Activated T-cell treated with anti-CD3 and anti-CD28 coated beads, Interleukin-2, amount 50 U/mL, for 1 hour (primary cell): ENCODE data around the gene KCNQ2.
"Not testable (repeated sequence)": the region's sequence is repeated elsewhere in the genome, so short reads cannot be mapped to it uniquely, and the experiment has no call there.

Experiments used
- DNase-seq: peaks from one replicate; pipeline ENCODE4 v3.0.0-alpha.2; 2020

The KCNQ2 gene

DNA sequence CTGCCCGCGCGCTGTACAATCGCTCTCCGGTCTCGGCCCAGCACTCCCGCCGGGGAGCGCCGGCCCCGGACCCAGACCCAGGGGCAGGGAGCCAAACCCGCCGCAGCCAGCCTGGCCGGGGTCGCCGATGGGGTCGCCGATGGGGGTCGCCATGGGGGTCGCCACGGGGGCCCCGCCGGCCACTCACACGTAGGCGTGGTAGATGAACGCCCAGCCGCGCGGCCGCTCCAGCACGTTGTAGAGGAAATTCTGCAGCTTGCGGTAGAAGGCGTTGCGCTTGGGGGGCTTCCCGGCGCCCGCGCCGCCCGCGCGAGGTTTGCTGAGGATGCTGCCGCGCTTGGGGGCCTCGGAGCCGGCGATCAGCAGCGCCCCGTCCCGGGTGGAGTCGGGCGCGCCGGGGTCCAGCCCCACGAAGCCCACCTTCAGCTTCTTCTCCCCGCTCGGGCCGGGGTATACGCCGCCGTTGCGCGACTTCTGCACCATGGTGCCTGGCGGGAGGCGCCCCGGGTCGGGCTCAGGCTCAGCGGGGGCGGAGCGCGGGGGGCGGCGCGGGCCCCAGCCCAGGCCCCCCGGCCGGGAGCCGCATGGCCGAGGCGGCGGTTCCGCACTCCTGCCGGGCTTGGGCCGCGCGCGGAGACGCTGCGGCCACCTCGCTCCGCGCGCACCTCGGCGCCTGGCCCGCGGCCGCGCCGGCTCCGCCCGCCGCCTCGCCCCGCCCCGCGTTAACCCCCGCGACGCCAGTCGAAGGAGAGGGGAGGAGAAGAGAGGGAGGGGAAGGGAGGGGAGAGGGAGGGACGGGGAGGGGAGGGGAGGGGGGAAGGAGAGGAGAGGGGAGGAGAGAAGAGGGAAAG is at the start of gene KCNQ2:
KCNQ2 (minus strand) TSS at position 675 of the 851 bp plus-strand sequence; CDS start at position 483, 192 bp downstream.
- no peak for DNase-seq

DNA sequence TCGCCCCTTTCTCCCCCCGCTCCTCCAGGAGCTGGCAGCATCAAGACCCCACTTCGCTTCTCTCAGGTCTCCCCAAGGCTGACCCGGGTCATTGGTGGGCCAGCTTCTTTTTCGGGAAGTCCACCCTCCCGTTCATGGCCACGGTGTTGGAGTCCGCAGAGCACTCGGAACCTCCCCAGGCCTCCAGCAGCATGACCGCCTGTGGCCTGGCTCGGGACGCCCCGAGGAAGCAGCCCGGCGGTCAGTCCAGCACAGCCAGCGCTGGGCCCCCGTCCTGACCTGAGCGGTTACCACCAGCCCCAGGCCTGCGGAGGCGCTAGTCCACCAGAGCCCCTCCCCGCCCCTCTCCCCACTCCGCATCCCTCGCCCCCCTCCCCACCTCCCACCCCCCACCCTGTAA is 49.1 kb upstream of the KCNQ2 start:
- no peak for DNase-seq

DNA sequence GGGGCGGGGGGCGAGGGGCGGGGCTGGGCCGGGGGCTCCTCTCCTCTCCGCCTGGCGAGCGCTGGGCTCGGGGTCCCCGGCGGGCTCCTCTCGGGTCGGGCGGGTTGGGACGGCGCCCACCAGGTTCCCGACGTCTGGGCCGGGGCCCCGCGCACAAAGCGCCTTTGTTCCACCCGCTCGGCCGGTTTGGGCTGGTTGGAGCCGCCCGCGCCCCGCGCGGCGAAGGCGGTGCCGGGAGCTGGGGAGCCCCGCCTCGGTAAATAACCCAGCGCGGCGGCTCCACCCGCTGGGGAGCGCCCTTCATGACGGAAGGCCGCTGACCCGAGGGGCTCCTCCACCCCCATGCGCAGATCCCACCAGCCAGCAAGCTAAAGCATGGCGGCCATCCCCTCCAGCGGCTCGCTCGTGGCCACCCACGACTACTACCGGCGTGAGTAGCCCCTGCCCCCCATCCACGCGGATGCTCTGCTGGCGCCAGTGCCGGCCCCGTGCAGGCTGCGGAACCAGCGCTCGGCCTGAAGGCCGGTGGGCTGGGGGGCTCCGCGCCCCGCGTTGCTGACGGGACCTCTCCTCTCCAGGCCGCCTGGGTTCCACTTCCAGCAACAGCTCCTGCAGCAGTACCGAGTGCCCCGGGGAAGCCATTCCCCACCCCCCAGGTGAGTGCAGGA is 48.6 kb upstream of the KCNQ2 start:
- DNase-seq: peak; percentile 75

DNA sequence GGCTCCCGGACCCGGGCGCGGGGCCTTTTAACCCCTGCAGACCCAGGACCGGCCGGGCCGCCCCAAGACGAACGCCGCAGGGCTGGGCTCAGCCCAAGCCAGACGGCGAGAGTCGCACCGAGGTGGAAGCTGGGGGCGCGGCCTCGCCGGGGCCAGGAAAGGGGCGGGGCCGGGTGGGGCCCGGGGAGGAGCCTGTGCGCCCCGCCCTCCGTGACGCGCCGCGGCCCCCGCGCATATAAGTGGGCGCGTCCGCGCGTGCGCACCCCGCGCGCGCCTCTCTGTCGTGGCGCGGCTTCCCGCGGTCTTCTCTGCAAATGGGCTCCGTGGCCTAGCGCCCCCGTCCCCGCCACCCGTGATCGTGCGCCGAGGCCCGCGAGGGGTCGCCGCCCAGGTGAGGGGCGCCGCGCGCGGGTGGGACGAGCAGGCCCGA is 48.1 kb upstream of the KCNQ2 start, which contains the start of gene PPDPF:
PPDPF (plus strand) TSS at position 262 of the 430 bp plus-strand sequence. CDS start 544 bp downstream, outside the sequence.
- peak; percentile 91 for DNase-seq

DNA sequence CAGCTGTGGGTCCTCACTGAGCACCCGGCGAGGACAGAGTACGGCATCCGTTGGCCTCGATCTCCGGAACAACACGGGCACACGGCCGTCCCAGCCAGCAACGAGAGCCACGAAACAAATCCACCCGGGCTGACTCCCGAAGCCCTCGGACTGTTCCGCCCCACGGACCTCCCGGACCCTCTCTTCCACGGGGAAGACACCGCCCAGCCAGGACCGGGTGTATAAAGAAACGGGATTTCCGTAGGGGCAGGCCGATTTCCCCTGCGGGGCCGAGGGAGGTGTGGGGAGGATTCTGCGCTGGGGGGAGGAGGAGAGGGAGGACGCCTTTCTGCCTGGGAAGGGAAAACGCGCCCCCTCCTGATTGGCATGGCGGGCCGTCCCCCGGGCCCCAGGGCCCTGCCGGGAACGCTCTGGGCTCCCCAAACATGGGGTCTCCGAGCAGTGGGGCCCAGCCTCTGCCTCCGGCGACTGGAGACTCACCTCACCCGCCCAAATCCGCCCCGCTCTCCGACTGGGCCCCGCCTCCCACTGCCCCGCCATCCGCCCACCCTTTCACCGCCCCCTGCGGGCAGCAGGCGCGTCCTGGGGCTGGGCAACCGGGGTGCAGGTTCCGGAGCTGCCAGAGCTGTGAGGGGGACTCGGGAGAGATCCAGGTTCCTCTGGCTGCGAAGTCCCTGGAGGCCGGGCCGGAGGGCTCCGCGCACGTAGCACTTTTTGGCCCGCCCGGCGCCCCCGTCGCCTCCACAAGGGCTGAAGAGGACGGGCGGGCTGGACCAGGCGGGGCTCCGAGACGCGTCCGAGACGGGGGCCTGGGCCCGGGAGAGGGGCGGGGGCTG is 47.4 kb upstream of the KCNQ2 start:
- DNase-seq: no peak

DNA sequence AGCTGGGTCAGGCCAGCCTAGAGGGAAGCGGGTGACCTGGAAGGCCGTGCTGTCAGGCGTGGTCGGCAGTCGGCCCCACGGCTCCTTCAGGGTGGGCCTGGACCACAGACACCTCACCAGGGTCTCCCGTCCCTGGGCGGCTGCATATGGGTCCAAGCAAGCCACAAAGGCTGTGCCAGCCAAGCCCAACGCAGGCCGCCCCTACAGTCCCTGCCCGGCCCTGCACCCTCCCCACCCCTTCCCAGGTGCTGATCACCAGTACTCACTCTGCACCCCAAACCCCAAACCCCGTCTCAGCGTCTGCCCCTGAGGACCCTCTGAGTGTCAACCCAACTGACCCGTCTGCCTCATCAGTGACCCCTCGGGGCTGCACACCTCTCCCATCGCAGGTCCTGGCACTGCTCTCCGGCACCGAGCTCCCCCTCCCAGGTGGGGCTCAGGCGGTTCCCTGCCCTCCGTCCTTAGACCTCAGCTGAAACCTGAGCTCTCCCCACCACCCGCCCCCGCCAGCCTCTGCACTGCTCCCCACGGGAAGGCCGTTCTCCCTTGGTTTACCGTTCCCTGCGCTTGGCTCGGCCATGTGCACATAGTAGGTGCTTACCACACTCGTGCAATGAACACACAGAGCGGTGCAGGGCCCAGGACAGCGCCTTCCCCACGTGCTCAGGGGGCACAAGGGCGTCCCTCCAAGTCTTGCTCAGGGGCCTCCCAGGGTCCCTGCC is 46.7 kb upstream of the KCNQ2 start:
- no peak for DNase-seq

DNA sequence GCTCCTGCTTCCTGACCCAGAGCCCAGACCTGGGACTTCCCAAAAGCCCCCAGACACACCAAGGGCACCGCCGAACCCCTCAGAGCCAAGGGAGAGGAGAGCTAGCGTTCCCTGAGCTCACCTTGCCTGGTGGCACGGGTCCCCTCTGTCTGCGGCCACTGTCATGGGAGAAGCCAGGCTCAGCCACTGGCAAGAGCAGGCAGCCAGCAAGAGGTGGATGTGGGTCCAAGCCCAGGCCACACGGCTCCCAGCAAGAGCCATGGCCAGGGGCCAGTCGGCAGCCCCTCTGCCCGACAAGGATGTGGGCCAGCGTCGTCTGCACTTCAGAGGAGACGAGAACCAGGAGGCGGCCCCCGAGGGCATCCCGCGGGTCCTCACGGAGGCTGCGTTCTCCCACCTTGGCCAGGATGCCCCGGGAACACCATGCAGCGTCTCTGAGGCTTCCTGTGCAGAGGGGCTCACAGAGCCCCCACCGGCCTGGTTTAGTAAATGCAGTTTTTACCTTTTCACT is 46.0 kb upstream of the KCNQ2 start:
- DNase-seq: no peak

DNA sequence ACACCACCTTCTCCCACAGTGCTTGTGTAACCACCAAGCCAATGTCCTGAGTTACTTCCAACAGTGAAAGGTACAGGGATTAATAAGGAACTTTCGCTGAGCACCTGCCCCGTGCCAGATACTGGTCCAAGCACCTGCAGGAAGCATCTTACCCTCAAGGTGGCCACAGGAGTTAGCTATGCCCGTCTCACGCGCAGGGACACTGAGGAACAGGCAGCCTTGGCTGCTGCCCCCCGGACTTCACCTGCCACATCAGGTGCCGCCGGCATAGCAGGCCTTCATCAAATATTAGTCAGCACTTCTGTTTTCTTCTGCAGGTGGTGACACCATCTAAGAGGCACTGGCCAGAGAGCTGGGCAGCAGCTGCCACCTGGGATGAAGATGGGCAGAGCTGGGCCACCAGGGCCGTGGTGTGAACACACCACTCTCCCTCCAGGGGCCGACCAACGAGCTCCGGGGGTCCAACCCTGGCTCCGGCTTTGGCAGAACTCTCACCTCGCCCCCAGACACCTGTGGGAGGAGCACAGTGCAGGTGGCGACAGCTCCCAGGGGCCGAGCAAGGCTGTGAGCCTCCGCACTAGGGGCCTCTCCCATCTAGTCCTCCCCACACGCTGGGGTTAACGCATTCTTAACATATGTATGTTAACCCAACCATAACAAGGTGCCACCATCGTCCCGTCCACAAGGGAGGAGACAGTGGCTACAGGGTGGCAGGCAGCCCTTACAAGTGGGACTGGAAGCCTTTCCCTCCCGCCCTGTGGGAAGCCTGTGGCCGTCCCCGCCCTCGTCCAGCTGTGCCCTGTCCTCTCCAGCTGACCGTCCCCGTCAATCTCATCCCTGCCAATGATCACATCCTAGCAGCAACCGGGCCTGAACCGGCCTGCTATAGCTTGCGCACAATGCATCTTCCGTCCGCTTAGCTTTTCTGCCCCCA is 45.2 kb upstream of the KCNQ2 start:
- DNase-seq: no peak

DNA sequence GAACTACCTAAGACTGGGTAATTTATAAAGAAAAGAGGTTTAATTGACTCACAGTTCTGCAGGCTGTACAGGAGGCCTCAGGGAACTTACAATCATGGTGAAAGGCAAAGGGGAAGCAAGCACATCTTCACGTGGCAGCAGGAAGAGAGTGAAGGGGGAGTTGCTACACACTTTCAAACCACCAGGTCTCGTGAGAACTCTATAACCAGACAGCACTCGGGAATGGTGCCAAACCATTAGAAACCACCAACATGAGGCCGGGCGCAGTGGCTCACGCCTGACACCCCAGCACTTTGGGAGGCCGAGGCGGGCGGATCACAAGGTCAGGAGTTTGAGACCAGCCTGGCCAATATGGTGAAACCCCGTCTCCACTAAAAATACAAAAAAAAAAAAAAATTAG is 42.1 kb upstream of the KCNQ2 start:
- not testable (repeated sequence) for DNase-seq

DNA sequence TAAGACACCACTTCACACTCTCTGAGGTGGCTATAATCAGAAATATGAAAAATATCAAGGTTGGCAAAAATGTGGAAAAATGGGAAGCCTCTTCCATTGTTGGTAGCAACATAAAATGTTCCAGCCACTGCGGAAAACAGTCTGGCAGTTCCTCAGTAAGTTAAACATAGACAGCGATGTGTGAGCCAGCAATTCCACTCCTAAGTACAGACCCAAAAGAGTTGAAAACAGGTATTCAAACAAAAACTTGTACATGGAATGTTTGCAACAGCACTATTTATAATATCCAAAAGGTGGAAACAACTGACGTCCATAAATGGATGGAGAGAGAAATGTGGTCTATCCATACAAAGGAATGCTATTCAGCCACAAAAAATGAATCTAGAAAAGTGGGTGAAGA is 40.8 kb upstream of the KCNQ2 start:
- no peak for DNase-seq

DNA sequence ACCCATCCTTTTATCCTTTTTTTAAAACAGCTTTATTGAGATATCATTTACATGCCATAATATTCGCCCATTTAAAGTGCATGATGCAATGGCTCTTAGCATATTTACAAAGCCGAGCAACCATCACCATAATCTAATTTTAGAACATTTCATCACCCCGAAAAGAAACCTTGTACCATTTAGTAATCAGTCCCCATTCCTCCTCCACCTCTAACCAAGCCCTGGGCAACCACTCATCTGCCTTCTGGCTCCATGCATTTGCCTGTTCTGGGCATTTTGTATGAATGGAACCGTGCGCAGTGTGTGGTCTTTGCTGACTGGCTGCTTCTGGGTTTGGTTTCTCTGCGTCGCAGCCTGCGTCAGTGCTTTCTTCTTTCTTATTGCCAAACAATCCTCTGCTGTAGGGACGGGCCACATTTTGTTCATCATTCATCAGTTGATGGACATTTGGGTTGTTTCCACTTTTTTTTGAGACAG is 36.7 kb upstream of the KCNQ2 start:
- no peak for DNase-seq

DNA sequence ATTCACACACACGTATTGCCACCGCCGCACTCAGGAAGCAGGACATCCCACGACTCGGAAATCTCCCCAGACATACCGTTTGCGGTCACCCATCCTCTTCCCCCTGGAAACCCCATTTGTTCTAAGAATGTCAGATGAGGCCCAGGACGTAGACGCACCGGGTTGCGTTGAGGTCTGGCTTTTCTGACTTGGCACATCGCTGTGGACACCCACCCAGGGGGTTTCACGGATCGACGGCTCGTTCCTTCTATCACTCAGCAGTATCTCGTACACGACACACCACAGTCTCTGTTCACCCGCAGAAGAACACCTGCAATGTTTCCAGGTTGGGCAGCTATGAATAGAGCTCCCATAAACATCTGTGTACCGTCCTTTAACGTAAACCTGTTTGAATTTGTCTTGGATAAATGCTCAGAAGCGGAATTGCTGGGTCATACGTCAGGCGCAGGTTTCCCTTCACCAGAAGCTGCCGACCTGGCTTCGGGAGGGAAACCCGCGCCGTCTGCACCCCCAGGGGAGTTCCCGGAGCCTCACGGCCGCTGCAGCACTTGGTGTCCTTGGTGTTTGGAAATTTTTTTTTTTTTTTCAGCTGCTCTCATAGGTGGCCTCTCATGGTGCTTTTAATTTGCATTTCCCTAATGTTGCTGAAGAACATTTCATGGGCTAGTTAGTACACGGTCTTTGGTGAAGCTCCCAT is 35.8 kb upstream of the KCNQ2 start:
- DNase-seq: no peak

DNA sequence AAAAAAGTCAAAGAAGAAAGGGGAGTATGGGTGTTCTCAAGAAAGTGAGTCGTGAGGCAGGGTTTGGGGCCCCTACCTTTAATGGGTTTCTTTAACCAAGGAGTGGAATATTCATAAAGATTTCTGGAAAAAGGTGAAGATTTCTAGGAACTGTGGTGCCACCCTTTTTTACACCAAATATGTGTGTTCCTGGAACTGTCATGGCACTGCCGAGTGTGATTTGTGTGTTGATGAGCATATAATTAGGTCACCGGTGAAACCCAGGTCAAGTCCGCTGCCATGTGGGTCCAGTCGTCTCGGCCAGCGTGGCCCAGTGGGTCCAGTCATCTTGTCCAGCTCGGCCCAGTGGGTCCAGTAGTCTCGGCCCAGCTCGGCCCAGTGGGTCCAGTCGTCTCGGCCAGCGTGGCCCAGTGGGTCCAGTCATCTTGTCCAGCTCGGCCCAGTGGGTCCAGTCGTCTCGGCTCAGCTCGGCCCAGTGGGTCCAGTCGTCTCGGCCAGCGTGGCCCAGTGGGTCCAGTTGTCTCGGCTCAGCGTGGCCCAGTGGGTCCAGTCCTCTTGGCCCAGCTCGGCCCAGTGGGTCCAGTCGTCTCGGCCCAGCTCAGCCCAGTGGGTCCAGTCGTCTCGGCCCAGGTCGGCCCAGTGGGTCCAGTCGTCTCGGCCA is 34.8 kb upstream of the KCNQ2 start:
- no peak for DNase-seq

DNA sequence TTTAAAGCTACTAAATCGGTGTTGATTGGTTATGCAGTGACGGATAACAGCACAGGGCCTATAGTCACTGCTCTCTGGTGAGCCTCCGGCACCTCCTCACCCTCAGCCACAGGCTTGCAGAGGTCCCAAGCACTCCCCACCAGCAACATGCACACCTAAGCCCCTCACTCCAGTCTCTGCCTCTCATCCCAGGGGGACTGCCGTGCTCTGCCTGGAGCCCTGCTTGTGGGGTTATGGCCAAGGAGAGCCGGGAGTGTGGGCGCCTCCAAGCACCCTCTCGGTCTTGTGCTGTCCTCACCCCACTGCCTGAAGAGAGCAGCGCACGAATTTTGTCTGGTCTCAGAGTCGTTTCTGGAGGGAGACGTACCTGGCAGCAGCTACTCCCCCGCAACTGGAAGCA is 33.3 kb upstream of the KCNQ2 start:
- DNase-seq: no peak

DNA sequence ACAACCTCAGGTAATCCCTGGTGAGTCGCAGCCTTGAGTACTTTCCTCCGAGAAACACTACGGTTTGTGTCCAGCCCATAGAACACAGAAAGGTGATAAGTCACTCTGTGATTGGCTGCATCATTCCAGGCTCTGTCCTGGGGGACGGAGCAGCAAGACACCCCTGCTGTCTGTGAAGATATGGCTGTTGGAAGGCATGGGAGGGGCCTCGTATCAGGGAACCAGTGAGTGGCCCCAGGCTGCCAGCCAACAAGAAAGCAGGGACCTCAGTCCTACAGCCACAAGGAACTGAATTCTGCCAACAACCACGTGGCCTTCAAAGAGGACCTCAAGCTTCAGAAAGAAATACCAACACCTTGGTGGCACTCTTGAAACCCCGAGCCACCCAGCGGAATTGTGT is 32.8 kb upstream of the KCNQ2 start:
- DNase-seq: no peak

DNA sequence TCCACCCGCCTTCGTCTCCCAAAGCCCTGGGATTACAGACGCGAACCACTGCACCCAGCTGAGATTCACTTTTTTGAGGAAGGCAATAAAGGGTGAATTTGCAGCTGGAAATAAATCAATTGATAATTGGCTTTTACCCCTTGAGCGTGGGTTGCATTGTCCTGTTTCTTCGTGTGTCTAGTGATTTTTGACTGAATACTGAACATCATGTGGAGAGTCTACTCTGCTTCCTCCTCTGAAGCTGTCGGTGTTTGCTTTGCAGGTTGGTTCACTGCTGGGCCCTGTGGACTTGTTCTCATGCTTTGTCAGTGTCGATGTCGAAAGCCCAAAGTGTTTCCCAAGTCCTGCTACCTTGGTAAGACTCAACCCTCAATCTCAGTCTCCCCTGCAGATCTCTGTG is 32.2 kb upstream of the KCNQ2 start:
- DNase-seq: no peak

DNA sequence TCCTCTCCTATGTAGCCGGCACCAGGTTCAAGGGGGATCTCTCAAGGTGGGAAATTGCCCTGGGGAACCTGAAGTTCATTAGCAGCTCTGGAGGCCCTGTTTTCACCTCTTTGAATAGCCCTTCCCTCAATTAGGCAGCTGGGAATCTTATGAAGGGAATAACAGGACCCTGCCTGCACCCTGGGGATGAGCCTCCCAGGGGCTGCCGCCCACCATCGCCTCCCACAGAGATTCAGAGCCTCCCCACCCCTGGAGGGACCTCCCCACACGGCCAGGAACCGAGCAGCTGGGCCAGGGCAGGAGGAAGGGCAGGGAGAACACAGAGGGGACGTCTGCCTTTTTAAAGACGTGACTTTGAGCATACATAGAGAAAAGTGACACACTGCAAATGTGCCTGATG is 31.1 kb upstream of the KCNQ2 start:
- no peak for DNase-seq

DNA sequence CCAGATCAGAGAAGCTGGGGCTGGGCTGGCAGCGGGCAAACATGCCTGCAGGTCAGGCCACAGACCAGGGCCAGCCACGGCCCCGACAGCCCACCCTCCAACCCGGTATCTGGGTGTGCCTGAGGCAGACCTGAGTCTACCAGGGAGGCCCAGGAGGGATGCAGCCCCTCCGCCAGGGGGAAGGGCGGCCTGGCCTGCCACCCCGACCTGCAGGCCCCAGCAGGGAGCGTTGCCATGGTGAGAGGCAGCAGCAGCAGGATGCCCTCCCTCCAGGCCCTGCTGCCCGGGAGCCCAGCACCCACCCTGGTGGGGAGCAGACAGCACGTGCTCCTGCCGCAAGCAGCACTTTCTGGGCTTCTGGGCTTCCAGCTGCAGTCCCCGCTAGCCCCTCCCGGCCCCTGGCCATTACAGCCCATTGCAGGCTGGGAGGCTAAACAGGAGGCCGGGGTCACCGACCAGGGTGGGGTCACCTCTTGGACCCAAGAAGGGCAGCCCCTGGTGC is 30.3 kb upstream of the KCNQ2 start:
- DNase-seq: no peak

DNA sequence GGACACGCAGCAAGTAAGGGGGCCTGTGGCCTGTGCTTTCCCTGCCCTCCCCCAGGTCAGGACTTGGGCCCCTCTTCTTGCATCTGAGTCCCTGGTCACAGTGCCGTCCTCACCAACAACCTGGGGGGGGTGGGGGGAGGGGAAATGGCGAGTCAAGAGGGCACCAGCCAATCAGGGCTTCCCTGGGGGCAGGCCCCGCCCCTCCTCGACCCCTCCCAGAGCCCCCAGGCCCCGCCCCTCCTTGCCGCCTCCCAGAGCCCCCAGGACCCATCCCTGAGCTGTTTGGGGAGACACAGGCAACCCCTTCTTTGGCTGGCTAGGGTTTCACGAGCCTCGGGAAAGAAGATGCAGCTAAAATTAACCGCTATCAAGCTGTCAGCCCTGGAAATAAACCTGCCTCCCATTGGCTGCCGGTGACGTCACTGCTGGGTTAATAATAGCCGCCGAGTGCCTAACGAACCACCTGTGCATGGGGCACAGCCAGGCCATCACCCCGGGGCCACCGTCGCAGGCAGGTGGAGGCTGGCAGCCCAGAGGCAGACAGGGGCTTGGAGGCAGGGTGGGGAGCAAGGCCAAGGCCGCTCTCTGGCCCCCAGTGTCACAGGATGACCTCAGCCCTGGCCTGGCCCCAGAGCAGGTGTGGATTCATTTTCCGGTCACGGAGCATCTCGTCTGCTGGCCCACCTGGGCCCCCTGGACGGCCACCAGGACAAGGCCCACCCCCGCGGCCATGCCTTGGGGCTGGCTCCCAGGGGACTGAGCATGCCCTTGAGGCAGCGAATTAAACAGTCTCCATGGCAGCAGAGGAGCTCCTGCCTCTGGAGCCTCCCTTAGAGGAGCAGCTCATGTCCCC is 29.6 kb upstream of the KCNQ2 start:
- DNase-seq: no peak
